GM23248 (cell line): ENCODE results near the gene ZNF862.

Experiments used
- EZH2 ChIP-seq: fragments of 200-600 bp; sonication (generic); IDR thresholded peaks from 2 replicates; pipeline ENCODE4 v1.6.1; 2018; ENCODE audit warnings: antibody characterized with exemption, mild to moderate bottlenecking; ENCODE audit not compliant: insufficient read depth, poor library complexity, severe bottlenecking
- EZH2phosphoT487 ChIP-seq: fragments of 200-600 bp; sonication (generic); IDR thresholded peaks from 2 replicates; pipeline ENCODE4 v1.6.1; 2018; ENCODE audit warnings: antibody characterized with exemption, moderate library complexity, mild to moderate bottlenecking, low read depth; ENCODE audit not compliant: insufficient read depth

DNA sequence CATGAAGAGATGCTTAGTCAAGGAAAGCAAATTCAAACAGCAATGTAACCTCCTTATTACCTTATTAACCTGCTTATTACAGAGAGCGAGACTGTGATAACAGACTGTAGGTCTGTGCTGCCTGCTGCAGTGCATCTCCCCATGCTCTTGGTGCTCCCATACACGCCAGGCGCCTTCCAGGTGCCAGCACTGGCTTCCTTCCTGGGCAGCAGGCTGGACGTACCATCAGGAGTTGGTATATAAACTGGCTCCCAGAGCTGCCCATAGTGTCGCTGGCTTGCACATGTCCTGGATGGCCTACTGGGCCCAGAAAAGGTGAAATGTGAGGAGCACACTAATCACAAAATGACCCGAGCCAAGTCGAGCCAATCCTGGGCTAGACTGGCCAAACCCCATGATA lies 49.1 kb downstream of the ZNF862 start:
- no peak for TF ChIP-seq EZH2
- TF ChIP-seq EZH2phosphoT487 = no peak
